NCI-H2029 treated with DMSO at 0.1 percent for 48 hours (cell line): Measurements from ENCODE around the gene NAT9.

Source experiments
- DNase-seq: peaks from one replicate; lab custom pipeline; 2025; lab: John Stamatoyannopoulos, UW

Gene NAT9, protein sequence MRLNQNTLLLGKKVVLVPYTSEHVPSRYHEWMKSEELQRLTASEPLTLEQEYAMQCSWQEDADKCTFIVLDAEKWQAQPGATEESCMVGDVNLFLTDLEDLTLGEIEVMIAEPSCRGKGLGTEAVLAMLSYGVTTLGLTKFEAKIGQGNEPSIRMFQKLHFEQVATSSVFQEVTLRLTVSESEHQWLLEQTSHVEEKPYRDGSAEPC

DNA sequence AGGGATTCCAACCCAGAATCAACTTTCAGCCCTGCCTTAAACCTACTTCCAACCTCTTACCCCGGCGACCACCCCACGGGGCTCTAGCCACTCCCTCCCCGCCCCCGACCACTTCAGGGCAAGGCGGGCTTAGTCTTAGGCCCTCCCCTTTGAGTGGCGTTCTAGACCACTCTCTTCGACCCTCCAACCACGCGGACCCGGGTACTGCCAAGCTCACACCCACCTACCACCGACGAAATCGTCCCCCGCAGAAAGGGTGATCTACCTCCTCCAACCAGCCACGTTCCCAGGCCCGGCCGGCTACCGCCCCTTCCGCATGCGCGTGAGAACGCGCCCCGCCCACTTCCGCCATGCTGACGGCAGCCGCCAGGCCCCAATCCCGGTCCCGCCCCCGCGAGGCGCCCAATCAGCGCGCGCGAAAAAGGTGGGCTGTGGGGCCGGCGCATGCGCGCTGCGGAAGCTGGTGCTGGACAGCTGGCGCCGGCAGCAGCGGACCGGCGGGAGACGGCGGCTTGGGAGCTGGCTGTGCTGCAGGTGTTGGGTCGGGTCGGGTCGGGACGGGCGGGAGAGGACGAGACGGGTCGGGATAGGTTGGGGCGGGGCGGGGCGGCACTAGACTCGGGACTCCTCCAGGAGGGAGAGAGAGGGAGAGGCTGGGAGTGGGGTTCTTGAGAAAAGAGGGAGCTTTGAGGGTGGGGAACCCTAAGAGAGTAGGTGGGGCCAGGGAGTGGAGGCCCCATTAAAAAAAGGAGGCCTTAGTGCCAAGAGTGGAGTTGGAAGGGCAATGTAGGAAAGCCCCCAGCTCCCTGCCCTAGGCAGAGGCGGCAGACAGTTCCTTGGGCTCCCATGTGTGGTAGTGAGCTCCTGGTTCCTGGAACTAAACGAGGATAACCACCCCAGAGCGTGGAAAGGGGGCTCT is at the start of gene NAT9:
TSS of gene NAT9 (minus strand) at position 302 of the 919 bp plus-strand sequence. CDS start 647 bp downstream, outside the sequence.
- peak; percentile 55 for DNase-seq

DNA sequence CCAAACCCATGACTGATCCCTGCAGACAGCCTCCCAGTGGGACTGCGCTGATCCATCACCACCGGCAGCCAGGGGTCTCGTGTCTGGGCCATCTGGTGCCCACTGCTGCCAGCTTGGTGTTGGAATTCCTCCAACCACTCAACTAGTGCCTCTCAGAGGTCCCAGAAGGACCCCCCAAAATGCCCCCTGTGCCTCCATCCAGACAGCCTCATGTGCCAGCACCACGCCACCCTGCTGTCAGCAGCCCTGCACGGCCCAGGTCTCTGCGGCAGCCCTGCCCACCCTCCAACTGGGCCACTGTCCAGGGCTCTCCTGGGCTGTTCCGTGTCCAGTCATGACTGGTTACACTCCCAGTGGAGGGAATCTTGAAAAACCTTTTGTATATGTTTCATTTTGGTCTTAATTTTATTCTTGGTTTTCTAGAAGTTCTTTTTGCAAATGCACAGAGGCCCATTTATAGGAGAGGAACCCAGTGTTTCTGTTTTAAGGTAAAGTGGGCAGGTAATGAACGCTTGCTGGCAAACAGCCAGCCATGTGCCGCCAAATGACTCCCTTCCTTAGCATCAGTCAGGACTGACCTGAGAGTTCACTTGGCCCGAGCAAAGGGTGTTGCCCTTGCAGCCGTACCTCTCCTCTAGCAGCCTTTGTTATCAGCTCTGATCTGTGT is 48.9 kb upstream of the NAT9 start:
- no peak for DNase-seq

DNA sequence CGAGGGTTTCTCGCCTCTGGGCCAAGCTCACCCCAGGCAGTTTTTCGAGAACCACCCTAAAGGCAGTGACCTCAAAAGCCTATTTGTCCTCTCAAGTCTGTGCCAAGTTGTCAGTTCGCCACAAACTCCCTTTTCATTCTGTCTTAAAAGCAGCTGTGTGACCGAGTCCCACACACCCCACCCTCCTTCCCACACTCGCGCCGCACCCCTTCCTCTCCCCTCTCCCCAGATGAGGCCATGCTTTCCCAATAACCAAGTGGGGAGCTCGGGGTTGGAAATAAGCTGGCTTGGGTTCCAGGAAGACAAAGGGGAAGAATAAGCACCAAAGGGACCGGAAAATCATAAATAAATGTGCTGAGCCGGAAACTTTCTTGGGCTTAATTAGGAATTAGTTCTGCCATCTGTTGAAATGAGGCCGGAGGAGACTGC is 46.8 kb upstream of the NAT9 start:
- DNase-seq = no peak

DNA sequence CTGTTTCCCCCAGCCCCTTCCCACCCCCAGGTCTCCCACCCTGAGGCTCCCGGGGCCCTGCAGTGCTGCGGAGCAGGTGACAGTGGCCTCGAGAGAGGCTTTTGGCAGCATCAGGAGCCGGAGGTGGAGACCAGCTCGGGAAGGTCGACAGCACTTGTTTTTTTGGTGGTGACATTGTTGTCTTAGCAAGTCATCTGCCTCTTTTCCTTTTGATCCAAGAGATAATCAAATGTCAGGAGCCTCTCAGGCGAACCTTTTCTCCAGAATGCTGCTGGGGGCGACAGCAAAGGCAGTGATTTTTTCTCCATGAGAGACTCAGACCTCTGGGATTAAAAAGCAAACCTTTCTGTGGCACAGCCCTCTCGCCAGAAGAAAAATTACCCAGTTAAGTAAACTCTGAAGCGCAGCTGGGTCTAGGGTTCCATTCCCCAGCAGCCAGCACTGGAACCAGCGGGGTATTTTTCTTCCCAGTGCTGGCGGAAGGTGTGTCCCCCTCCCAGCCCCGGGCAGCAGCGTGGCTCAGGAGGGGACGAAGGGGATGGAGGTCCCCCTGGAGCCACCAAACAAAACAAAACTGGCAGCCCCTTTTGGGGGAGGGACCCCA is 46.3 kb upstream of the NAT9 start:
- DNase-seq = no peak

DNA sequence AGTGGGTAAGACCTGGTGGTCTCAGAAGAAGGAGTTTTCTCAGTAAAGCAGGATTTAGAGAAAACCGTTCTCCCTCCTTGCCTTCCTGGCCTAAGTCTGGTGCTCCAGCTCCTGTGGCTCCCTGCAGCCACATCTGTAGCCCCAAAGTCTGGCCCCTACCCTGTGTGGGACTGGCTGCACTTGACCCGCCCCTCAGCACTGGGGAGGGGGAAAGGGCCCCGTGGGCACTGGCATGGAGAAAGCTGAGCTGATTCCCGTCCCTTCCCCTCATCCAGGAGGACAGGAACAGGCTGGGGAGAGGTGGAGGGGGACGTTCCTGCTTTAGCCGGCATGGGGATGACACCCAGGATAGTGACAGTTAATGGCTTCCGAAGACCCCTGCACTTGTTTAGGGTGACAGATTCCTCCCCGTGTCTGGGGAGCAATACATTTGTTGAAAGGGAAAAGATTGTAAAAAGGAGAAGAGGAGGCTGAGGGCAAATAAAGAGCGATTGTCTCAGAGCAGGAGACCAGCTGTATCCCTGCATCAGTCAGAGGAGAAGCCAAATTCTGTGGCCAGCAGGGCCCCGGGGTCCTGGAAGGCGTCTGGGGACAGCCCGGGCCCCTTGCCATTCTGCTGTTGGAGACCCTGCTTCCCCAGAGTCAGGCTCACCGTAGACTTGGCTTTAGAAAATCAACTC is 45.6 kb upstream of the NAT9 start:
- no peak for DNase-seq

DNA sequence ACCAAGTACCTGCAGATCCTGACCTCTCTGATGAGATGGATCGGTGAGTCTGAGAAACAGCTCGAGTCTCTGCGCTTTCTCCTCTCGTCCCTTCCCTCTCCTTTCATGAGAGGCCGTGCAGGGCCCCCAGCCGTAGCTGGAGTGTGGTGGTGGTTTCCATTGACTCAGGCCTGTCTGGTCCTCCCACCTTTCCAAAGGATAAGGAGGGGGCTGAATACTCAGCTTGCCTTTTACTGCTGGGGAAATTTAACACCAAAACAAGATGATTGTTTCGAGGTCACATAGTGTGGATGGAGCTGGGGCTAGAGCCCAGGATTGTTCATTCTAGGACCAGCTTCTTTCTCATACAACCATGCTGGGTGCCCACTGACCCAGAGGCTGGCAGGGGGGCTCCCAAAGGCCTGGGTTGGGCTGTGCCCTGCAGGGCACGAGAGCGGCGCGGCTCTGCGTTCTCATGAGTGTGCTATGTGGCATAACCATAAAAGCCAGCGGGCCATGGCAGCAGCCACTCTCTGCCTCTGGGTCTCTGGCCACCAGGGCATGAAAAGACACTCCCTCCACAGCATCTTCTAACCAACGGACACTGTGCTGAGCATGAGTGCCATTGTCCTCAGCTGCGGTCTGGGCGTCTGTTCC is 43.8 kb upstream of the NAT9 start:
- no peak for DNase-seq

DNA sequence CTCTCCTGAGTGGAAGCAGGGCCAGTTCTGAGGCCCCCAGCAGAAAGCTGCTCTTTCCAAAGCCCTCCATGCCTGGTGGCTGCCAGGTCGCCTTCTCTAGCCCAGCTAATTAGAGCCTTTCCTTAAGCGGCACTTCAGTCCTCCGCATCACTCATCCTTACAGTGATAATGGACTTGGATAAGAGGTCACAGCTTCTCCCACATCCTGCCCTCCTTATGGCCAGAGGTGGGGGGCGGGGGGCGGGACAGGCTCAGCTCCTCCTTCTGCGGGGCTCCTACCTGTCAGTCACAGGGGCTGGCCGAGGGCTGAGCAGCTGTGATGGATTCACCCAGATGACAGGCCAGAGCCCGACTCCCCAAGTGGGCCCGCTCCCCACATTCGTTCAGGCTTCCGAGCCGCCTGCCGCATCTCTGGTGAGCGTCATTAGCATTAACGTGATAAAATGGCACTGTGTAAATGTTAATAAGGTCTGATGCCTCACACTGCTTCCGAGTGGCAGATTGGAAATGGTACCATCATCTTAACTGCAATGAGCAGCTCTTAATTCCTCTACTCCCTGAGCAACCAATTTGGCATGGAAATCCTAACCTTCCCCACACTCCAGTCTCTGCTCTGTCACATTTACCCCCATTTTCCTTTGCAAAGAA is 42.3 kb upstream of the NAT9 start:
- DNase-seq = no peak

DNA sequence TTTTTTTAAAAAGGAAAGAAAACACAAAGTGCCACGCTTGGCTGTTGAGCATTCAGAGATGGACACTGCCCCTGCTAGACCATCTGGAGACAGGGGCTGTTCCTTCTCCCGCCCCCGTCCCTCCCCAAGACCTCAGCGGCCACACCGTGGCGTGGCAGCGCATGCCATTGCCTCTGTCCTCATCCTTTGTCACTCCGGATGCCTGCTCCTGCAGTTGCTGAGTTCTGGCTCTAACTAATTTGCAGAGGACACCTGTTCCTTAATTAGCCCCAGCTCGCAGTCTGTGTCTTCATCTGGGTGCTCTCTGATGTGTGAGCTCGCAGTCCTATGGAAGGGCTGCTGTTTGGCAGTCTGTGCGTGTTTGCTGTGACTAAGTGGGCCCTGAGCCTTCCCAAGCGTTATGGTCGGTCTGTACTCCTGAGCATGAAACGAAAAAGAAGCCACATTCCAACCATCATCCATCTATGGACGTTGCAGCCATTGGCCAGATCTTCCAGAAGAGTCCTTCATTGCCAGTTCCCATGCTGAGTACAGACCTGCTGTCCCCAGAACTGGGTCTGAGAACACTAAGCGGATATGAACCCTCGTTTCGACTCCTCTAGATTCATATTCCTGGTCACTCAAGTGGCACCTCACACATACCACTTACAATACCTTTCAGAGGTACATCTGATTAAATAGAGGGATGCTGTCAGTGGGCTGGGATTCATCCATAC is 40.9 kb upstream of the NAT9 start:
- DNase-seq = no peak

DNA sequence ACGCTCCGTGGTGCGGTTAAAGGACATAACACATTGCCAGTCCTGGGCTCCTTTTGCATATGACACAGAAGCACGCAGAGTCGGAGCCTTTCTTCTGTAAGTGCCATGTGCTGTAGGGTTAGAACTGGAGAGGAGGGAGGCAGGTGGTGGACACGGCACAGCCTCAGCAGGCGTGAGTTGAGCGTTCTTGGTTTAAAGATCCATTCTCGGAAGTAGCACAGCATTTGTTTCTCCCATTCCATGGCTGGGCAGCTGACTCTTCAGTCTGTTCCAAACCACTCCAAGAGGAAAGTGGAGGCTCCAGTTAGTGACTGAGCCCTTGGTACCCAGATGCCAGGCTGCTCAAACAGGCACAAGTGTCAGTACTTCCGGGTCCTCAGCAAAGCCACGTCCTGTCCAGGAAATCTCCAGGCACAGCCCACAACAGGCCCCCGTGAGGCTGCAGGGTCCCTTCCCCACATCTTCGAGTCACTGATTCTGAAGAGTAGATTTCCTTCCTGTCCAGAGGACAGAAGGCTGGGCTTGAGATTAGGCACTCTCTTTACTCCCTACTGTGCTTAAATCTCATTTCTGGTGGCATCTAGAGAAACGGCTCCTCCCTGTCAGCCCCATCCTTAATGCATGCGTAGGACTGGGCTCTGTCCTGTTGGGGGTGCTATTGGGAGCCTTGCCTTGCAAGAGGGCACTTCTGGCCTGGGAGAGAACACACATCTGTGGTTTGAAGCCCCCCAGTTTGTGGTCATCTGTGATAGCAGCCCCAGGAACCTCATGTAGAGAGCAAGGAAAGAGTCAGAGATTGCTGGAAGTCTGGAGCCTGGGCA is 39.6 kb upstream of the NAT9 start:
- no peak for DNase-seq

DNA sequence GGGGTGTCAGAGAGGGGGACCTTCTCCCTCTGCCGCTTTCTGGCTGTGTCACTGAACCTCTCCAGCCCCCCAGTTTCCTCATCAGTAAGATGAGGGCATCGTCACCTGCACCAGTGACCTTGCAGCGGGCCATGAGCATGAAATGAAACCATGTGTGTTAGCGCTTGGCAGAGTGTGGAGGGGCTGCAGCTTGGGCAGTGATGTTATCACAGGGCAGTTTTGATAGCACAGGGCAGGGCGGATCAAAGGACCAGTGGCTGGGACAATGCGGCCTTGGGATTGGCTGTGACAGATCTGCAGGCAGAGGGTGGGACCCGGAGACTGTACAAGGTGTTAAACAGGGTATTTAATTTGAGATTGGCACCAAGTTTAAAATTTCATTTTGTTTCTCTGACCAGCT is 38.9 kb upstream of the NAT9 start:
- no peak for DNase-seq

DNA sequence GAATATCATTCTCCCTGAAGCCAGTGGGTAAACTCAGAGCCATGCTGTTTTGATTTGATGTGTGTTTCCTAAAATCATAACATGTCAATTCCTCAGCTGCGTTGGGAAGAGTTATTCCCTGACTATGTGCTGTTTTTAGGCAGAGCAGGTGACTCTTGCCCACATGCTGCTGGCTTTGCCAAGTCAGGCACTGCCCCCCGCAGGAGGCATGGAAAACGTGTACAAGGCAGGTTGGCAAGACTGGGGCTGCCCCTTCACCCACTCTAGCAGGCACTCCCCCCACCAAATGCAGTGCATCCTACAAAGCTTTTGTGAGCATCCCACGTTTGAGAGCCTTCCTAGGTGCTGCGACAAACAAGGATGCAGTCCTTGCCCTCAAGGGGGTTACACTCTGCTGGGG is 38.3 kb upstream of the NAT9 start:
- DNase-seq = no peak

DNA sequence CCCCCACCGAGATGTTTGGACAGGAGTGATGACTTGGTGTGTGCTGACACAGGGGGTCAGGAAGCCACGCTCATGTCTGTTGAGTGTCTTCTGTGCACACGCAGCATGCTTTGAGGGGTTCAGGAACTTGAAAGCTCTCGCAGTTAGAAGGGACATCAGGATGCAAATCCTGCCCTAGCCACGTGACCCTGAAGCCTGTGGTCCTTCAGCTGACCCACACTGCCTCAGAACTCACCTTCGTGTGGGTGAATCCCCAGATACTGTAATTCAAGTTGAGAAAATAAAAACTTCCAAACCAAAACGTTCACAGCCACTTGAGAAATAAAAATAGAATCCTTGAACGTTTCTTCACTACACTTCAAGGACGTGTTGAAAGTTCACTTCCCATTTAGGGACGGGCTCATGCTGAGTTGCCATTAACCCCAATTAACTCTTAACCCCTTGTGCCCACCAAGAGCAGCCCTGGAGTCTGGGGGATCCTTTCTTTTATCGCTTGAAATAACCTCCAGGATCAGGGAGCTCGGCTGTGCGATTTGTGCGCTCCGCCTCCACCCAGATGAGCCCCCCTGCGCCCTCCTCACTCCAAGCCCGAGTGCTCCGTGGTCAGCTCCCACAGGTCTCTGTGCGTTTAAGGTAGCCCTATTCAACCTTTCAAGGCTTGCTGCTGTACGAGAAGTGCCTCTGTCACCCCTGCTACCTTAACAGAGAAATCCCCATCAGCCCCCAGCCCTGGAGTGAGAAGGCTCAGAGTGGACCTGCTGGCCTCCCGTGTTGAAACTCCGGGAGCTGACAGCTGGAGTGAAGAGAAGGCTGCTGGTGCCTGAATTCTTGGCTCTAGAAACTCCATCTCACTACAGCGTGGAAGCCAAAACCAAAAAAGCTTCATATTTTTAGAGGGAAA is 36.2 kb upstream of the NAT9 start:
- DNase-seq = no peak

DNA sequence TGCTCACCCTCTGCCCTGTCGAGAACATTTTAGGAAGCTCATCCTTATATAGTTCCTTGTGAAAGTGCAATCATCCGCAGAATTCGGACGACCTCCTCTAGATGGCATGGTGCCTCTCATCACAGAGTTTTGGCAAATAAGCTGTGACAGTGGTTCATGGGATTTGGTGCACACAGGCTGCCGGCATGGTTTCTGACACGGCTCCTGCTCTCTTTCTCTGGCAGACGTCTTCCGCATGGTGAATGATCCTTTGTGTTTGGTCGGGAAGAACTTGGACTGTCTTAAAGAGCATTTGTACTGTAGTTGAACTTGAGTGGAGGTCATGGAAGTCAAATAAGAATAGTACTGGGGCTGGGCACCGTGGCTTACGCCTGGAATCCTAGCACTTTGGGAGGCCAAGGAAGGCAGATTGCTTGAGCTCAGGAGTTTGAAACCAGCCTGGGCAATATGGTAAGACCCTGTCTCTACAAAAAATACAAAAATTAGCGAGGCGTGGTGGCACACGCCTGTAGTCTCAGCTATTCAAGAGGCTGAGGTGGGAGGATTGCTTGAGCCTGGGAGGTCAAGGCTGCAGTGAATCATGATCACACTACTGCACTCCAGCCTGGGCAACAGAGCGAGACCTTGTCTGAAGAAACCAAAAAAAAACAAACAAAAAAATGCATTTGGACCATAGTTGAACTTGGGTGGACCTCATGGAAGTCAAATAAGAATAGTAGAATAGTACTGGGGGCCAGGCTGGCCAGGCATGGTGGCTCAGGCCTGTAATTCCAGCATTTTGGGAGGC is 34.7 kb upstream of the NAT9 start:
- DNase-seq = no peak

DNA sequence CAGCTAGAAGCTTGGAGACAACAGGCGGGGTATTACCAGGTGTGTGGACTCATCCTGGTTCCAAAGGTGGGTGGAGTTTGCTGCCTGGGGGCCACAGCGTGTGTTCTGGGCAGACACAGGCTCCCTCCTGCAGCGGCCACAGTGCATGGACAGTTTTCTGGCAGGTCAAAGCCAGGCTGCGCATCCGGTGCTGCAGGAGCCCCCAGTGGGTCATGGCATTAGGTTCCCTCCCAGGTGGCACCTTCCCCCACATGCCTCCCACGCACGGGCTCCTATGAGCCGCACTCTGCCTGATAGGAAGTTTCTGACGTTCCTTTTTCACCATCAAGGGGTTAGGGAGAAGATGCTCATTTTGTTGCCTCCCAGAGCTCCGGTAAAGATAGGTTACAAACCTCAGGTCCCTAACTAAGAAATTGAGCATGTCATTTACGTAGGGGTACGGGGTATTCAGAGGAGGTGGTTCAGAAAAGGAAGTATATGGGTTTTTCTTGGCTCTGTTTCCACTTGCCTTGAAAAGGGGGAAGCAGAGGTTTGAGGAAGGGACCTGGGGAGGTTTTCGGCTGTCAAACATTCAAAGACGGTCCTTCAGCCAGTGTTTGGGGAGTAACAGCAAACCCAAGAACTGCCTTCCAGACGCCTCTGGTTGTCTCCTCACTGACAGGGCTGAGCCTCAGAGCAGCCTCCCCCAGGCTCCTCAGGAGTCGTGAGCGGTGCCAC is 32.7 kb upstream of the NAT9 start:
- DNase-seq = no peak

DNA sequence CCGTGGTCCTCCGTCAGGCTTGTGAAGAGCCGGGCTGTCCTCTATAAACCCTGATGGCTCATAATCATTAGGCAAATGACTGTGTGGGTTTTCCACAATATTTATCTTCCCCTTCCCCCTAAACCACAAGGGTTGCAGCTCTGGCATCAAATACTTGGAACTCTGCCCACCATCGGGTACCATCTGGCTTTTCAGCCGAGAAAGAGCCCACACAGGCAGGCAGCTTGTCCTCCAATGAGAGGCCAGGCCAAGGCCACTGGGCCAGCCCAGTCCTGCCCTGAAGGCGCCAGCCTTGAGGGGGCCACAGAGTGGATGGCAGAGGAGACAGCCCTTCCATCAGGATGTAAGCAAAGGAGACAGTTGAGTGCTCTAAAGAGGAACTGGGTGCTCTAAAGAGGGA is 31.8 kb upstream of the NAT9 start:
- DNase-seq = peak; percentile 42

DNA sequence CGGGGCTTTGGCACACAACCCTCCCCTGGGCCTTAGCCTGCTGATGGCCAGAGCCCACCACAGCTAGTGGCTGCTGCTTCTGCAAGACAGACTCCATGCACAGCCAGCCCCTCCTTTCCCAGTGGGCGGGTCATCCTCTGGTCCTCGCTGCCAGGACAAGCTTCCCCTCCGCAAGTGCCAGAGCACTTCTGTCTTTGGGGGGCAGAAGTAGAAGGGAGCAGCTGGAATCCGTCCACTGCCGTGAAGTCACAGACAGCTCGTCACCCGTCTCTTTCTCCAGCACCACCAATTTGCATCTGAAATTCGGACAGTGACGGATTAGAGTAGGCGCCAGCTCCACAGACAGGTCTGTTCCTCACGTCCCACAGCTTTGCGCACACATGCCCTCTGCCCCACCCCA is 31.3 kb upstream of the NAT9 start:
- DNase-seq = no peak

DNA sequence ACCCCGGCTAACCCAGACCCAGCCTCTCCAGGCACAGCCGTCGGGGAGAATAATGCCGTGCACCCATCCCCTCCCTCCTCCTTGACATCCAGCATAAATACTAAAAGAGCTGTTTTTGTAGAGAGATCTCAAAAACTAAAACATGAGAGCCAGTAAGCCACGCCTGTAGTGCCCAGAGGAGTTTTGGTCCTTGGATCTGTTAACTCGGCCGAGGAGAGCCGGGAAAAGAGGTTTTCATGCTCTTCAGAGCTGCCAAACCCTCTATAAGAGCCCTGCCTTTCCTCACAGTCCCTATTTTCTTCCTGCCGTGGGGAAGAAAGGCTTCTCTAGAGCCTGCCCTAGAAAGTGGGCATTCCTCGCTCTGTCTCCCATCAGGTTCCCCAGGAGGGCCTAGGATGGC is 30.2 kb upstream of the NAT9 start:
- no peak for DNase-seq
